HepG2 (cell line): ENCODE data around the gene CPVL.

Experiments used
- BRCA1 ChIP-seq: sonication (generic); formaldehyde crosslinking; IDR thresholded peaks from 2 replicates; pipeline ENCODE4 v1.4.0; 2020; ENCODE audit warnings: missing genetic modification reagents
- CC2D1A ChIP-seq: sonication (generic); formaldehyde crosslinking; IDR thresholded peaks from 2 replicates; pipeline ENCODE4 v1.8.1; 2023; ENCODE audit warnings: mild to moderate bottlenecking, missing genetic modification reagents
- MXD4 ChIP-seq: IDR thresholded peaks from 2 replicates; pipeline ENCODE4 v1.6.1; 2016; ENCODE audit warnings: mild to moderate bottlenecking, missing biosample characterization, missing genetic modification reagents
- POLR2AphosphoS5 ChIP-seq: IDR thresholded peaks from 2 replicates; pipeline ENCODE4 v1.6.1; 2012; ENCODE audit warnings: low read depth, low read length
- SNRNP70 ChIP-seq: fragments of 200-400 bp; formaldehyde crosslinking; IDR thresholded peaks from 2 replicates; pipeline ENCODE4 v1.6.1; 2017; ENCODE audit warnings: mild to moderate bottlenecking, low read depth, low read length, moderate library complexity
- TARDBP ChIP-seq: sonication (generic); formaldehyde crosslinking; IDR thresholded peaks from 2 replicates; pipeline ENCODE4 v1.8.0; 2022; ENCODE audit warnings: mild to moderate bottlenecking, missing genetic modification reagents
- THYN1 ChIP-seq: sonication (generic); formaldehyde crosslinking; IDR thresholded peaks from 2 replicates; pipeline ENCODE4 v1.8.1; 2023; ENCODE audit warnings: low read depth, mild to moderate bottlenecking, moderate library complexity, missing genetic modification reagents, borderline replicate concordance
- TF ChIP-seq, protein P1 (sequence below): sonication (generic); formaldehyde crosslinking; IDR thresholded peaks from 2 replicates; pipeline ENCODE4 v1.5.0; 2020; ENCODE audit warnings: mild to moderate bottlenecking, missing genetic modification reagents, moderate library complexity
- TF ChIP-seq, protein P2 (sequence below): sonication (generic); formaldehyde crosslinking; IDR thresholded peaks from 2 replicates; pipeline ENCODE4 v1.4.0; 2020; ENCODE audit warnings: missing genetic modification reagents, borderline replicate concordance

DNA sequence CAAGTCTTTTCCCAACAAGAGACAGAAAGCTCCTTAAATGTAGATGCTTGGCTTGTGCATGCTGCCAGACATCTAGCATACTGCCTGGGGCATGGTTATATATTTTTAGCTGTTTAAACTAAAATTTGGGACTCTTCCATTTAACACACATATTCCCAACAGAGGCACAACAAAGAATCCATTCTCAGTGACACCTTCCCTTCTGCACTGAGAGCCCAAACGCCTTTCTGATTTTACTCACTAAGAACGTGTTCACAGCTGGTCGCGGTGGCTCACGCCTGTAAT lies 49.9 kb downstream of the CPVL start:
- TF ChIP-seq POLR2AphosphoS5 (no peak), SNRNP70 (no peak), TARDBP (CRISPR knock-in tag) (no peak), THYN1 (CRISPR knock-in tag) (no peak), BRCA1 (CRISPR knock-in tag) (no peak), MXD4 (CRISPR knock-in tag) (no peak), CC2D1A (CRISPR knock-in tag) (no peak)
- TF ChIP-seq, protein P1, sequence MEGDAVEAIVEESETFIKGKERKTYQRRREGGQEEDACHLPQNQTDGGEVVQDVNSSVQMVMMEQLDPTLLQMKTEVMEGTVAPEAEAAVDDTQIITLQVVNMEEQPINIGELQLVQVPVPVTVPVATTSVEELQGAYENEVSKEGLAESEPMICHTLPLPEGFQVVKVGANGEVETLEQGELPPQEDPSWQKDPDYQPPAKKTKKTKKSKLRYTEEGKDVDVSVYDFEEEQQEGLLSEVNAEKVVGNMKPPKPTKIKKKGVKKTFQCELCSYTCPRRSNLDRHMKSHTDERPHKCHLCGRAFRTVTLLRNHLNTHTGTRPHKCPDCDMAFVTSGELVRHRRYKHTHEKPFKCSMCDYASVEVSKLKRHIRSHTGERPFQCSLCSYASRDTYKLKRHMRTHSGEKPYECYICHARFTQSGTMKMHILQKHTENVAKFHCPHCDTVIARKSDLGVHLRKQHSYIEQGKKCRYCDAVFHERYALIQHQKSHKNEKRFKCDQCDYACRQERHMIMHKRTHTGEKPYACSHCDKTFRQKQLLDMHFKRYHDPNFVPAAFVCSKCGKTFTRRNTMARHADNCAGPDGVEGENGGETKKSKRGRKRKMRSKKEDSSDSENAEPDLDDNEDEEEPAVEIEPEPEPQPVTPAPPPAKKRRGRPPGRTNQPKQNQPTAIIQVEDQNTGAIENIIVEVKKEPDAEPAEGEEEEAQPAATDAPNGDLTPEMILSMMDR = no peak
- TF ChIP-seq, protein P2, sequence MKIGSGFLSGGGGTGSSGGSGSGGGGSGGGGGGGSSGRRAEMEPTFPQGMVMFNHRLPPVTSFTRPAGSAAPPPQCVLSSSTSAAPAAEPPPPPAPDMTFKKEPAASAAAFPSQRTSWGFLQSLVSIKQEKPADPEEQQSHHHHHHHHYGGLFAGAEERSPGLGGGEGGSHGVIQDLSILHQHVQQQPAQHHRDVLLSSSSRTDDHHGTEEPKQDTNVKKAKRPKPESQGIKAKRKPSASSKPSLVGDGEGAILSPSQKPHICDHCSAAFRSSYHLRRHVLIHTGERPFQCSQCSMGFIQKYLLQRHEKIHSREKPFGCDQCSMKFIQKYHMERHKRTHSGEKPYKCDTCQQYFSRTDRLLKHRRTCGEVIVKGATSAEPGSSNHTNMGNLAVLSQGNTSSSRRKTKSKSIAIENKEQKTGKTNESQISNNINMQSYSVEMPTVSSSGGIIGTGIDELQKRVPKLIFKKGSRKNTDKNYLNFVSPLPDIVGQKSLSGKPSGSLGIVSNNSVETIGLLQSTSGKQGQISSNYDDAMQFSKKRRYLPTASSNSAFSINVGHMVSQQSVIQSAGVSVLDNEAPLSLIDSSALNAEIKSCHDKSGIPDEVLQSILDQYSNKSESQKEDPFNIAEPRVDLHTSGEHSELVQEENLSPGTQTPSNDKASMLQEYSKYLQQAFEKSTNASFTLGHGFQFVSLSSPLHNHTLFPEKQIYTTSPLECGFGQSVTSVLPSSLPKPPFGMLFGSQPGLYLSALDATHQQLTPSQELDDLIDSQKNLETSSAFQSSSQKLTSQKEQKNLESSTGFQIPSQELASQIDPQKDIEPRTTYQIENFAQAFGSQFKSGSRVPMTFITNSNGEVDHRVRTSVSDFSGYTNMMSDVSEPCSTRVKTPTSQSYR (CRISPR knock-in tag) = no peak
